ENCODE measurements around the gene PIGU.
"Not testable (repeated sequence)": the region's sequence is repeated elsewhere in the genome, so short reads cannot be mapped to it uniquely, and the experiment has no call there.

PIGU gene

GRCh38 chr20:34658654-34659053 lies 18.2 kb downstream of the PIGU start:
- not testable (repeated sequence) for DNase-seq

GRCh38 chr20:34654207-34654744 lies 22.6 kb downstream of the PIGU start:
- no peak for DNase-seq

GRCh38 chr20:34651200-34651599 lies 25.7 kb downstream of the PIGU start:
- no peak for DNase-seq

GRCh38 chr20:34647737-34648136 lies 29.2 kb downstream of the PIGU start:
- DNase-seq: no peak

GRCh38 chr20:34644951-34645350 lies 31.9 kb downstream of the PIGU start:
- no peak for DNase-seq

GRCh38 chr20:34644345-34644744 lies 32.5 kb downstream of the PIGU start:
- no peak for DNase-seq

- no peak for DNase-seq
Measured at GRCh38 chr20:34643928-34644327, 33.0 kb downstream of the PIGU start.

GRCh38 chr20:34642009-34642408 lies 34.9 kb downstream of the PIGU start:
- no peak for DNase-seq

- DNase-seq: peak; percentile 96
Measured at GRCh38 chr20:34639755-34640222, 37.1 kb downstream of the PIGU start.

GRCh38 chr20:34638532-34638931 lies 38.4 kb downstream of the PIGU start:
- no peak for DNase-seq

GRCh38 chr20:34638039-34638292 lies 38.9 kb downstream of the PIGU start:
- DNase-seq: no peak

GRCh38 chr20:34637245-34638038 lies 39.5 kb downstream of the PIGU start:
- DNase-seq: no peak

- DNase-seq: no peak
Measured at GRCh38 chr20:34636648-34637047, 40.2 kb downstream of the PIGU start.

GRCh38 chr20:34634392-34634791 lies 42.5 kb downstream of the PIGU start:
- DNase-seq: no peak

- DNase-seq: no peak
Measured at GRCh38 chr20:34632870-34633452, 43.9 kb downstream of the PIGU start.

- DNase-seq: no peak
Measured at GRCh38 chr20:34629904-34630303, 47.0 kb downstream of the PIGU start.

- no peak for DNase-seq
Measured at GRCh38 chr20:34629342-34629741, 47.5 kb downstream of the PIGU start.

GRCh38 chr20:34628026-34628425 lies 48.9 kb downstream of the PIGU start:
- DNase-seq: no peak

GRCh38 chr20:34627458-34627857 lies 49.4 kb downstream of the PIGU start:
- no peak for DNase-seq

- no peak for DNase-seq
Measured at GRCh38 chr20:34626992-34627391, 49.9 kb downstream of the PIGU start.

GRCh38 chr20:34624629-34625028 lies 52.3 kb downstream of the PIGU start:
- no peak for DNase-seq

- DNase-seq: no peak
Measured at GRCh38 chr20:34622821-34623451, 54.0 kb downstream of the PIGU start.

GRCh38 chr20:34621383-34622367 lies 55.2 kb downstream of the PIGU start:
- DNase-seq: no peak
